Panc1 (cell line): Measurements from ENCODE around the gene HS3ST5. TPM values are rescaled to one million over a fixed set of nuclear protein-coding genes. Genes with fewer than 3 reads are reported as not detected.
"Not testable (repeated sequence)": the region's sequence is repeated elsewhere in the genome, so short reads cannot be mapped to it uniquely, and the experiment has no call there.

Experiments
- ATAC-seq: fragments of 200-7000 bp; cut with Tn5 transposase; 2 replicates; pipeline ENCODE4 v1.9.1; 2020; ENCODE audit warnings: mild to moderate bottlenecking, moderate library complexity
- BruUV-seq: library from RNA; stranded (reverse); fragments of 400-500 nt; replicated peaks from 2 replicates; lab custom pipeline; 2021; lab: Mats Ljungman, UMichigan
- CTCF ChIA-PET: fragments of 300-600 bp; sonication (Branson Sonifier 250); formaldehyde crosslinking; loops from one replicate; lab custom pipeline; 2022; ENCODE audit warnings: antibody characterized with exemption; lab: Charles Lee
- POLR2A ChIA-PET: fragments of 300-600 bp; sonication (Branson Sonifier 250); formaldehyde crosslinking; loops from one replicate; lab custom pipeline; 2022; ENCODE audit warnings: antibody characterized with exemption; lab: Charles Lee
- DNase-seq: peaks from one replicate; pipeline ENCODE4 v3.0.0-alpha.2; 2010; ENCODE audit warnings: low read depth, low spot score
- H3K27ac ChIP-seq: 2 replicates; pipeline ENCODE4 v1.5.1; 2011; ENCODE audit warnings: mild to moderate bottlenecking, low read length, inconsistent platforms
- H3K27me3 ChIP-seq: fragments of 200-500 bp; sonication (Bioruptor generic); 2 replicates; pipeline ENCODE4 v1.6.0; 2014; ENCODE audit warnings: low read length, inconsistent platforms; ENCODE audit not compliant: control insufficient read depth, insufficient read depth
- H3K36me3 ChIP-seq: fragments of 200-500 bp; sonication (Bioruptor generic); 2 replicates; pipeline ENCODE4 v1.5.1; 2014; ENCODE audit warnings: inconsistent platforms, mild to moderate bottlenecking, low read length, moderate library complexity; ENCODE audit not compliant: control insufficient read depth, insufficient read depth
- H3K4me1 ChIP-seq: 2 replicates; pipeline ENCODE4 v1.5.1; 2011; ENCODE audit warnings: inconsistent platforms, mild to moderate bottlenecking, low read length, moderate library complexity; ENCODE audit not compliant: control insufficient read depth, insufficient read depth
- H3K4me3 ChIP-seq, 2 experiments: 2 replicates each; pipeline ENCODE4 v1.5.1; 2011 to 2012; ENCODE audit warnings: low read depth in 2 of 2, low read length in 2 of 2, mild to moderate bottlenecking in 2 of 2, inconsistent platforms in 1 of 2, moderate library complexity in 1 of 2
- H3K9me3 ChIP-seq: fragments of 200-500 bp; sonication (Bioruptor generic); 2 replicates; pipeline ENCODE4 v1.5.1; 2014; ENCODE audit warnings: low read depth, mild to moderate bottlenecking, inconsistent platforms, low read length, moderate library complexity; ENCODE audit not compliant: control insufficient read depth, insufficient read depth
- POLR2AphosphoS5 ChIP-seq: IDR thresholded peaks from 2 replicates; pipeline ENCODE4 v1.6.1; 2012; ENCODE audit warnings: mild to moderate bottlenecking, low read depth, low read length, moderate library complexity
- SIN3A ChIP-seq: IDR thresholded peaks from 2 replicates; pipeline ENCODE4 v1.6.1; 2012; ENCODE audit warnings: low read depth, mild to moderate bottlenecking, low read length, moderate library complexity, borderline replicate concordance; ENCODE audit not compliant: insufficient read depth
- TCF7L2 ChIP-seq: IDR thresholded peaks from 2 replicates; pipeline ENCODE4 v1.6.1; 2011; ENCODE audit warnings: mild to moderate bottlenecking, low read depth, low read length, inconsistent platforms
- in situ Hi-C: cut with HindIII; loops from 2 replicates; pipeline ENCODE4 v1.10.0; 2016; ENCODE audit warnings: low sequenced_read_pairs, low pct_unique_long_range_greater_than_20kb
- intact Hi-C: fragments of 100-400 bp; cut with micrococcal nuclease; formaldehyde crosslinking; loops from one replicate; pipeline ENCODE4 v1.10.0; 2022; ENCODE audit not compliant: unreplicated experiment
- total RNA-seq: library from RNA; stranded (reverse); gene quantifications from one replicate; pipeline ENCODE4 v1.2.1, GENCODE V29; 2021; ENCODE audit not compliant: unreplicated experiment
- TF ChIP-seq, protein P1 (sequence below), 2 experiments: IDR thresholded peaks; 2 replicates each; pipeline ENCODE4 v1.6.1; 2011 to 2012; ENCODE audit warnings: low read depth in 2 of 2, control low read depth in 1 of 2, low read length in 1 of 2, mild to moderate bottlenecking in 1 of 2, moderate library complexity in 1 of 2; ENCODE audit not compliant: insufficient read depth in 1 of 2
- TF ChIP-seq, protein P2 (sequence below): fragments of 450-650 bp; IDR thresholded peaks from 2 replicates; pipeline ENCODE4 v1.5.1; 2017; ENCODE audit warnings: mild to moderate bottlenecking

Gene HS3ST5
- total RNA-seq, 1 experiment from 2014 or later: 0.05 TPM

DNA sequence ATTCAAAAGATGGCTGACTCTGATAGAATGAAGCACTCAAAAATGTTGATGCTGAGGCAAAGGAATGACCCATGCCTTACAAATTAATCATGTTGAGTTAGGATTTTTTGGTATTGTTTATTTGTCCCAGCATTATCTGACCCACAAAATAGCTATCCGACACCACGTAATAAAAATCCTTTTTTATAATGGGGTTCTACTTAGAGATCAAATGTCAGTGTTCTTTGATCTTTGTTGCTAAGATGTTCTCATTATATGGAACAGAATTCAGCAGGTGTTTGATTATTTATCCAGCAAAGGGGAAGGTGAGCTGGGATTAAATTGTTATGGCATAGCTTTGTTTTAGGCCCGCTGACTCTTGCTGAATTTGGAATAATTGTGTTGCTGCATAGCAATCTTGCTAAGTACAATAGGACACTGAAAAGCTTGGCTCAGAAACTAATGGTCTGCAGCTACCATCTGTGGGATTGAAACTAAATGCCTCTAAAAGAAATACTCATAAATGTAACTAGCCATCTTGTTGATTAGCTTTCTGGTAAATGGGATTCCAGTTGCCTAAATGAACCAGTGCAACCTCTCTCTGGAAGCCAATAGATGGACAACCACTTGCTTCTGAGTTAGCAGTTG lies 191.6 kb downstream of the HS3ST5 start:
- ATAC-seq (no peak), DNase-seq (no peak)
- intact Hi-C loops: no loop called here
- Histone ChIP-seq H3K36me3 (no peaks in the 10 kb centered on the region), H3K27ac (no peak overlapping the region), H3K27me3 (no peaks in the 10 kb centered on the region), H3K9me3 (no peaks in the 10 kb centered on the region), H3K4me1 (no peaks in the 10 kb centered on the region), H3K4me3 (no peak overlapping the region)
- CTCF ChIA-PET: no interaction called here
- in situ Hi-C loops: loop anchor here (10.0 kb wide), 1 partner anchor 64 kb away; no protein-coding TSS in a partner anchor
- no TSS peak for BruUV-seq
- TF ChIP-seq POLR2AphosphoS5 (no peak), TCF7L2 (no peak), SIN3A (no peak)
- TF ChIP-seq, protein P1, sequence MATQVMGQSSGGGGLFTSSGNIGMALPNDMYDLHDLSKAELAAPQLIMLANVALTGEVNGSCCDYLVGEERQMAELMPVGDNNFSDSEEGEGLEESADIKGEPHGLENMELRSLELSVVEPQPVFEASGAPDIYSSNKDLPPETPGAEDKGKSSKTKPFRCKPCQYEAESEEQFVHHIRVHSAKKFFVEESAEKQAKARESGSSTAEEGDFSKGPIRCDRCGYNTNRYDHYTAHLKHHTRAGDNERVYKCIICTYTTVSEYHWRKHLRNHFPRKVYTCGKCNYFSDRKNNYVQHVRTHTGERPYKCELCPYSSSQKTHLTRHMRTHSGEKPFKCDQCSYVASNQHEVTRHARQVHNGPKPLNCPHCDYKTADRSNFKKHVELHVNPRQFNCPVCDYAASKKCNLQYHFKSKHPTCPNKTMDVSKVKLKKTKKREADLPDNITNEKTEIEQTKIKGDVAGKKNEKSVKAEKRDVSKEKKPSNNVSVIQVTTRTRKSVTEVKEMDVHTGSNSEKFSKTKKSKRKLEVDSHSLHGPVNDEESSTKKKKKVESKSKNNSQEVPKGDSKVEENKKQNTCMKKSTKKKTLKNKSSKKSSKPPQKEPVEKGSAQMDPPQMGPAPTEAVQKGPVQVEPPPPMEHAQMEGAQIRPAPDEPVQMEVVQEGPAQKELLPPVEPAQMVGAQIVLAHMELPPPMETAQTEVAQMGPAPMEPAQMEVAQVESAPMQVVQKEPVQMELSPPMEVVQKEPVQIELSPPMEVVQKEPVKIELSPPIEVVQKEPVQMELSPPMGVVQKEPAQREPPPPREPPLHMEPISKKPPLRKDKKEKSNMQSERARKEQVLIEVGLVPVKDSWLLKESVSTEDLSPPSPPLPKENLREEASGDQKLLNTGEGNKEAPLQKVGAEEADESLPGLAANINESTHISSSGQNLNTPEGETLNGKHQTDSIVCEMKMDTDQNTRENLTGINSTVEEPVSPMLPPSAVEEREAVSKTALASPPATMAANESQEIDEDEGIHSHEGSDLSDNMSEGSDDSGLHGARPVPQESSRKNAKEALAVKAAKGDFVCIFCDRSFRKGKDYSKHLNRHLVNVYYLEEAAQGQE (IDR thresholded peaks at IDR 0.05; ENCODE audit: insufficient read depth in 1 of 2, low read depth in 2 of 2, low read length in 1 of 2): no peak
- TF ChIP-seq, protein P2, sequence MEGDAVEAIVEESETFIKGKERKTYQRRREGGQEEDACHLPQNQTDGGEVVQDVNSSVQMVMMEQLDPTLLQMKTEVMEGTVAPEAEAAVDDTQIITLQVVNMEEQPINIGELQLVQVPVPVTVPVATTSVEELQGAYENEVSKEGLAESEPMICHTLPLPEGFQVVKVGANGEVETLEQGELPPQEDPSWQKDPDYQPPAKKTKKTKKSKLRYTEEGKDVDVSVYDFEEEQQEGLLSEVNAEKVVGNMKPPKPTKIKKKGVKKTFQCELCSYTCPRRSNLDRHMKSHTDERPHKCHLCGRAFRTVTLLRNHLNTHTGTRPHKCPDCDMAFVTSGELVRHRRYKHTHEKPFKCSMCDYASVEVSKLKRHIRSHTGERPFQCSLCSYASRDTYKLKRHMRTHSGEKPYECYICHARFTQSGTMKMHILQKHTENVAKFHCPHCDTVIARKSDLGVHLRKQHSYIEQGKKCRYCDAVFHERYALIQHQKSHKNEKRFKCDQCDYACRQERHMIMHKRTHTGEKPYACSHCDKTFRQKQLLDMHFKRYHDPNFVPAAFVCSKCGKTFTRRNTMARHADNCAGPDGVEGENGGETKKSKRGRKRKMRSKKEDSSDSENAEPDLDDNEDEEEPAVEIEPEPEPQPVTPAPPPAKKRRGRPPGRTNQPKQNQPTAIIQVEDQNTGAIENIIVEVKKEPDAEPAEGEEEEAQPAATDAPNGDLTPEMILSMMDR: no peak
- POLR2A ChIA-PET: no interaction called here

DNA sequence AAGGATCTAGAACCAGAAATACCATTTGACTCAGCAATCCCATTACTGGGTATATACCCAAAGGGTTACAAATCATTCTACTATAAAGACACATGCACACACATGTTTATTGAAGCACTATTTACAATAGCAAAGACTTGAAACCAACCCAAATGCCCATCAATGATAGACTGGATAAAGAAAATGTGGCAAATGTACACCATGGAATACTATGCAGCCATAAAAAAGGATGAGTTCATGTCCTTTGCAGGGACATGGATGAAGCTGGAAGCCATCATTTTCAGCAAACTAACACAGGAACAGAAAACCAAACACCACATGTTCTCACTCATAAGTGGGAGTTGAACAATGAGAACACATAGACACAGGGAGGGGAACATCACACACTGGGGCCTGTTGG lies 193.6 kb downstream of the HS3ST5 start:
- H3K27ac ChIP-seq, POLR2A ChIA-PET, in situ Hi-C loops, CTCF ChIA-PET, H3K9me3 ChIP-seq, intact Hi-C loops, DNase-seq, BruUV-seq, H3K4me3 ChIP-seq, H3K27me3 ChIP-seq, H3K36me3 ChIP-seq, ATAC-seq, H3K4me1 ChIP-seq: not testable (repeated sequence)
